Stimulated activated CD4-positive, alpha-beta T cell treated with anti-CD3 and anti-CD28 coated beads, Interleukin-1b, Interleukin-23, amount 100 ng/mL, for 48 hours (primary cell): ENCODE measurements around the gene IGSF8.
A peak's percentile ranks its signal among the peaks of the same experiment; 100 is the strongest.
"Not testable (repeated sequence)": the region's sequence is repeated elsewhere in the genome, so short reads cannot be mapped to it uniquely, and the experiment has no call there.

Source experiments
- DNase-seq: peaks from one replicate; pipeline ENCODE4 v3.0.0-alpha.2; 2020

IGSF8 gene

DNA sequence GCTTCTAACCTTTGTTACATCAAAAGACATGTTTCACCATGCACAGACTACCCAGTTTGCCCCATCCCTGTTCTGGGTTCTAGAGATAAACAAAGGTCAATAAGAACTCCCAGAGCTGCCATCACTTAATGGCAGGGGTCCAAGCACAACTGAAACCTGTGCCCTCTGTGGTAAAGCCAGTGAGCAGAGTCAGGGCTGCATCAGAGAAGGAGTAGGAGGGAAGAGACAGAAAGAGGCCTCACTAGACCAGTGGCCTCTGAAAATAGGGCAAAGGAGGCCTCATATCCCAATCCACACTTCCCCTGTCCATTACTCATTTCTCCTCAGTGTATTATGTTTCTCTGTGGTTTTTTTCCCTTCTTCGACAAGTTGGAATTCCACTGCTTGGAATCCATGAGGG lies 27.3 kb upstream of the IGSF8 start:
- no peak for DNase-seq

DNA sequence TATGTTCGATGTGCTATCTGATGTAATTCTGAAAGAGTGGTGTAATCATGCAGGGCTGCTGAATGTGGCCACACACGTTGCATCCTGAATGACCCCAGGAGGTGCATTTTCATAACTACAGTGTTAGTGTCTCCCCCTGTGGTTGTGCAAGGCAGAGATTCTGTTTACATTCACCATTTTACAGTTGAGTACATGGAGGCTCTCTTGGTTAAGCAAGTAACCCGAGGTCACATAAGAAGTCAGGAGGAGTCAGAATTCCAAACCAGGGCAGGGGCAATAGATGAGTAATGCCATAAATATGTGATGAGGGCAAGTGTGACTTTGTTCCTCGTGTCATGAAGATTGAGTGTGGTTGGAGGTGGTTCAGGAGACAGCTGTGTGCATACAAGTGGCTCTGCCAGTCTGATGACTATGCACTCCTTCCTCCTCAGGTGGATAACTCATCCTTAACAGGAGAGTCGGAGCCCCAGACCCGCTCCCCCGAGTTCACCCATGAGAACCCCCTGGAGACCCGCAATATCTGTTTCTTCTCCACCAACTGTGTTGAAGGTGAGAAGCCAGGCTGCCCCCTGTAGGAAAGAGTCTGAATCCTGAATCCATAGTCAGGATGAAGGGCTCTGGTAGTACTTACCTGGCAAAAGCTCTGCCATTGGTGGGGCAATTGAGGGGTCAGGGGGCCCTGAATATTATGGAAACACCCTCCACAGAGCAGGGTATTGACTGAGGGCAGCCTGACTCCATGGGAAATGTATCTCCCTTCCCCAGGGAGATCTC lies 26.5 kb upstream of the IGSF8 start:
- DNase-seq: no peak

DNA sequence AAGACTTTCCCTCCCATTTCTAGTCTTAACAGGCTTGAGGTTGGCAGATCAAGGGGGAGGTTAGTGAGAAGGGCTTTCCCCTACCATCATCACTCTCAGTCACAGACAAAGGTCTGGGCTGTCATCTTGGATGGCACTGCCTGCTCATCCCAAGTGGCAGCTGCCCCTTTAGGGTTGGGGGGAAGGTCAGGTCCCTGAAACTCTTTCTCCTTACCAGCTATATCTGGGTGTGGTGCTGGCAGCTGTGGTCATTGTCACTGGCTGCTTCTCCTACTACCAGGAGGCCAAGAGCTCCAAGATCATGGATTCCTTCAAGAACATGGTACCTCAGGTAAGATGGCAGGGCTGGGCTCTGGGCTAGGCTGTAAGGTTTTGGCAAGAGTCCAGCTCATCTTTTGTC lies 25.3 kb upstream of the IGSF8 start:
- no peak for DNase-seq

GRCh38 chr1:160122978-160123495 lies 24.6 kb upstream of the IGSF8 start:
- no peak for DNase-seq

- no peak for DNase-seq
Observed at GRCh38 chr1:160121388-160121787, 23.0 kb upstream of the IGSF8 start.

GRCh38 chr1:160120797-160121196 lies 22.4 kb upstream of the IGSF8 start:
- no peak for DNase-seq

DNA sequence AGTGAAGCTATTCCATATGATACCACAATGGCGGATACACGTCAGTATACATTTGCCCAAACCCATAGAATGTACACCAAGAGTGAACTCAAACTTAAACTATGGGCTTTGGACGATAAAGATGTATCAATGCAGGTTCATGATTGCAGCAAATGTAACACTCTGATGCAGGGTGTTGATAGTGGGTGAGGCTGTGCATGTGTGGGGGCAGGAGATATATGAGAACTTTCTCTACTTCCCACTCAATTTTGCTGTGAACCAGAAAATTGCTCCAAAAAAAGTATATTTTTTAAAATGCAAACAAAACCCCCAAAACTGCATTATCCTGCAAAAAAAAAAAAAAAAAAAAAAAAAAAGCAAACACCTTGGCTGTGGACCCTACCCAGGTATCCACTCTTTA lies 20.5 kb upstream of the IGSF8 start:
- no peak for DNase-seq

GRCh38 chr1:160117709-160118183 lies 19.3 kb upstream of the IGSF8 start:
- no peak for DNase-seq

- DNase-seq: no peak
Observed at GRCh38 chr1:160117300-160117699, 18.9 kb upstream of the IGSF8 start.

DNA sequence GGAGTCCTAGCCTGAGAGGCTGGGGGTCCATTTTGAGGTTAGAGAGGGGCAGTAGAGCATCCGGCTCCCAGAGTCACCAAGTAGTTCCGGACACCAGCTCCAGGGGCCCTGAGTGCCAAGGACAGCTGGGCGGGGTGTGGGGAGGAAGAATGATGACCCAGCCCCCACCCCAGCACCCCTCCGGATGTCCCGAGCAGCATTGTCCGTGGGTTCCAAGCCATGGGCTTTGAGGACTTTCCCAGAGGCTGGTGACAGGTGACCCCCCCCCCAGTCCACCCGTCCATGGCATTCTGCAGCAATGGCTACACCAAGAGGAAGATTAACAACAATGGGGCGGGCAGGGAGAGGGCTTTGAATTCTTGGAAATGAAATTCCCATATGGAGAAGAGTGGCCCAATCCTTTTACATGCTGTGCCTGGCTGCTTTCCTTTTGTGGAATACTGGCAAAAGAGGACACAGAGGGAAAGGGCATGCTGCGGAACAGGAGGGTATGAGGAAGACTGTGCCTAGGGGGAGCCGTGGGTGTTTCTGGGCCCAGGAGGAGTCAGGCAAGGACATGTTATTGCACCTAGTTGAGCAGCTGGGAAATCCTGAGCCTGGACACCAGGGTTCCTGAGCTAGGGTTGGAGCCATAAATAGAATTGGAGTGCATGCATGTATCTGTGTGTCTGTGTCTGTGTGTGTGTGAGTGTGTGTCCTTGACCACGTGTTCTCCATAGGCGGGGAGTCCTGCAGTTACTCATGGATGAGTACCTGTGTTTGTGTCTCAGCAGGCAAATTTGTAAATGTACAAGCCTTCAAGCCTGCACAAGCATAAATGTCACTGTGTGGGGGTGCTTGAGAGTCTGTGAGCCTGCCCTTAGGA lies 18.1 kb upstream of the IGSF8 start:
- DNase-seq: no peak

GRCh38 chr1:160115545-160116282 lies 17.3 kb upstream of the IGSF8 start, which contains the start of gene ATP1A2:
TSS of gene ATP1A2 (plus strand) at chr1:160115759. CDS start at chr1:160115862, 103 bp downstream.
- DNase-seq: no peak

DNA sequence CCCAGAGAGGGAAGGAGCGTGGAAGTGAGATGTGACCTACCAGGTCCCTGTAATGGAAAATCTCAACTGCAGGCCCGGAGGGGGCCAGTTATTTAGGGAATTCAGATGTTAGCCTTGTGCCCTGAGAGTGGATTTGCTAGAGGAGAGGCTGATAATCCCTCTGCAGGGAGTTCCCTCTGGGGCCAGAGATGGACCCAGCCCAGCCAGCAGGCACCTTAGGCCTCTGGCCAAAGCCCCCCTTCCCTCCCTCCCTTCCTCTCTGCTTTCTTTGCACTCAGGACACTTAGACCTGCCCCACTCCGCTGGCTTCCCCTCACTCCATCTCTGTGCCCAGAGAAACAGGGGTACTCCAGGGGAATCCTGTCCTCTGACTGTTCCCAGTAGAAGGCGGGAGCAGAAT lies 15.7 kb upstream of the IGSF8 start:
- no peak for DNase-seq

DNA sequence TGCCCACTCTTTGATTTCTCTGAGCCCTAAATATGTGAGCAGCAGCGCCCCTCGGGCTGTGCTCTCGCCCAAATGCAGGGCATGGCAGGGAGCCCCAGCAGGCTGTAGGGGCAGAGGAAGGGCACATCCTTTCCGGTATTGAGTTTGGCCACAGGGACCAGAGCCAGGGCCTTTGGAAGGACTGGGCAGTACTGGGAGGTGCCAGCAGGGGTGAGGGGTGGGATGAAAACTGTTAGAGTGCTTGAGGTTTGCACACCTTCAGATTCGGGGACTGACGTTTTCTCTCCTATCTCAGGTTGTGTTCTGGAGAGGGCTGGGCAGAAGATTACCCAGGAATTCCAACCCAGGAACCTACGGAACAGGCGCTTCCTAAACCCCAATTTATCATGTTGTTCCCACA lies 15.0 kb upstream of the IGSF8 start:
- DNase-seq: no peak

- no peak for DNase-seq
Observed at GRCh38 chr1:160112357-160112756, 13.9 kb upstream of the IGSF8 start.

DNA sequence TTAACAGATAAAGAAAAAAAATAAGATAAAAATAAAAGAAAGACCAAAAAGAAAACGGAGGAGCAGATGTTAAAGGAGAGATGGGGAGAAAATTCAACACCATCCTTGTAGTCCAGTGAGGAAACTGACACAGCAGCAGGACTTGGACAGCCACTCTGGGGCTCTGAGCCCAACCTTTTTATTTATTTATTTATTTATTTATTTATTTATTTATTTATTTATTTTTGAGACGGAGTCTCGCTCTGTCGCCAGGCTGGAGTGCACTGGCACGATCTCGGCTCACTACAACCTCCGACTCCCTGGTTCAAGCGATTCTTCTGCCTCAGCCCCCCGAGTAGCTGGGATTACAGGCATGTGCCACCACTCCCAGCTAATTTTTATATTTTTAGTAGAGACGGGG lies 13.0 kb upstream of the IGSF8 start:
- not testable (repeated sequence) for DNase-seq

DNA sequence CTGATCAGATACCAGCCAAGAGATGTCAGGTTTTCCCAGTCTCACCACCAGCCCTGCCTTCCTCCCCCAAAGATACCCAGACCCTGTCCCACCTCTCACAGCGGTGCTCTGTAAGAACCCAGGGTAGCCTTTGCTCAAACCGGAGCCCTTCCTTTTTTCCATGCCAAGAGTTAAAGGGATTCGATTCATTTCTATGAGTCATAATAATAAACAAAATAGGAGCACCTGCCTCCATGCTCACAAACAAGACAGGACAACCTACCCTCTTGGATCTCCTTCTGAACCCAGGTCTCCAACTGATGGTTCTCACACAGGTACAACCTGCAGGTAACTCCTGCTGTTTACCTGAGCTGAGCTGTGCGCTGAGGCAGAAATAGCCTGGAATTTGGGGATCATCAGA lies 11.3 kb upstream of the IGSF8 start:
- DNase-seq: no peak

DNA sequence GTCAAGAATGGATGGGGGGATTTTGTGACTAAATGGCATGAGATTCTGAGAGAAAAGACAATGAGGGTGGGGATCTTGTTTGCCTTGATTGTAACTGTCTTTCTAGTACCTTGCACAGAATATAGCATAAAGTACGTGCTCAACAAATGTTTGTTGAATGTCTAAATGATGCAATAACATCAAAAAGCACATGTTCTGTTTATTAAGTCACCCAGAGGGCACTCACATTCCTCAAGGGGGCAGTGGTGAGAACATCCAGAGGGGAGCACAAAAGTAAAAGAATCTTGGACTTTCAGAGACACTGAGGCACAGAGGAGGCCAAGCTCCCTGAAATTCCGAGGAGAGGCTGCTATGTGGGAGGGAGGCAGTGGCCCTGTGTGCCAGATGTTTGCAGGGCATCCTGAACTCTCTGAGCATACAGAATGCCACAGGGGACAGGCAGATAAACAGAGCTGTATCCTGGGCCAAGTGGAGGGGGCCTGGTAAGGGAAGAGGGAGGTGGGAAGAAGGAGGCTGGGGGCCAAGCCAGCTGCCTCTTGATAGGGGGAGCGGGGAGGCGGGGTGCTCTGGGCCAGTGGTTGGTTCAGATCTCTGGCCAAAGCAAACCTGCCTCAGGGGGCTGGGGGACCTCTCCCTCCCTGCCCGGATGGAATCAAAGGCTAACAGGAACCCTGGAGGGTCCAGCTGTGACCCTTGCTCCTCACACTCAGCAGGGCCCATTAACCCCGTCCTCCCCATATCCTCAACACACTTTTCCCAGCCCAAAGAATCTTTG lies 10.7 kb upstream of the IGSF8 start:
- DNase-seq: peak; percentile 46

- no peak for DNase-seq
Observed at GRCh38 chr1:160107512-160107911, 9.1 kb upstream of the IGSF8 start.

- no peak for DNase-seq
Observed at GRCh38 chr1:160105155-160105554, 6.7 kb upstream of the IGSF8 start.

GRCh38 chr1:160104486-160104885 lies 6.1 kb upstream of the IGSF8 start:
- DNase-seq: no peak

- no peak for DNase-seq
Observed at GRCh38 chr1:160103658-160104408, 5.4 kb upstream of the IGSF8 start.
